ENCODE data around the gene GABRA4.

The GABRA4 gene

GRCh38 chr4:46900082-46900481, 93.3 kb downstream of the GABRA4 start:
- TF ChIP-seq ISL1 (CRISPR knock-in tag; IDR thresholded peaks at IDR 0.05) (no peak), ESRRG (CRISPR knock-in tag; IDR thresholded peaks at IDR 0.05) (no peak), ZFP3 (CRISPR knock-in tag; IDR thresholded peaks at IDR 0.05) (no peak), TOX (CRISPR knock-in tag; IDR thresholded peaks at IDR 0.05; ENCODE audit: borderline replicate concordance) (no peak), CSRNP3 (CRISPR knock-in tag; IDR thresholded peaks at IDR 0.05) (no peak), TCF4 (CRISPR knock-in tag; IDR thresholded peaks at IDR 0.05; ENCODE audit: borderline replicate concordance) (no peak), POU6F1 (CRISPR knock-in tag; IDR thresholded peaks at IDR 0.05; ENCODE audit: borderline replicate concordance, low read depth) (no peak), TSHZ2 (CRISPR knock-in tag; IDR thresholded peaks at IDR 0.05) (no peak), BACH2 (CRISPR knock-in tag; IDR thresholded peaks at IDR 0.05; ENCODE audit: borderline replicate concordance) (no peak), RARB (CRISPR knock-in tag; IDR thresholded peaks at IDR 0.05) (no peak), ZNF70 (CRISPR knock-in tag; IDR thresholded peaks at IDR 0.05) (no peak), ZNF565 (CRISPR knock-in tag; conservative IDR thresholded peaks at IDR 0.05; ENCODE audit: low read depth) (no peak)
- ATAC-seq = no peak

GRCh38 chr4:46894826-46895225, 98.6 kb downstream of the GABRA4 start:
- no peak for TF ChIP-seq CREB5 (CRISPR knock-in tag; IDR thresholded peaks at IDR 0.05; ENCODE audit: low read depth)
- no peak for ATAC-seq

GRCh38 chr4:46890056-46890455, 103.3 kb downstream of the GABRA4 start:
- ATAC-seq = no peak
- TF ChIP-seq BACH2 (CRISPR knock-in tag; IDR thresholded peaks at IDR 0.05; ENCODE audit: borderline replicate concordance) (no peak), PPARA (CRISPR knock-in tag; IDR thresholded peaks at IDR 0.05; ENCODE audit: borderline replicate concordance) (no peak), ZFP3 (CRISPR knock-in tag; IDR thresholded peaks at IDR 0.05) (no peak), SNAI2 (CRISPR knock-in tag; IDR thresholded peaks at IDR 0.05) (no peak), ZNF565 (CRISPR knock-in tag; conservative IDR thresholded peaks at IDR 0.05; ENCODE audit: low read depth) (no peak), PATZ1 (CRISPR knock-in tag; IDR thresholded peaks at IDR 0.05; ENCODE audit: borderline replicate concordance) (no peak), TOX (CRISPR knock-in tag; IDR thresholded peaks at IDR 0.05; ENCODE audit: borderline replicate concordance) (no peak), CSDC2 (CRISPR knock-in tag; IDR thresholded peaks at IDR 0.05) (no peak), ZC3H10 (CRISPR knock-in tag; IDR thresholded peaks at IDR 0.05) (no peak), CREB5 (CRISPR knock-in tag; IDR thresholded peaks at IDR 0.05; ENCODE audit: low read depth) (no peak), ESRRG (CRISPR knock-in tag; IDR thresholded peaks at IDR 0.05) (no peak), ZFP30 (CRISPR knock-in tag; IDR thresholded peaks at IDR 0.05) (no peak), ZNF70 (CRISPR knock-in tag; IDR thresholded peaks at IDR 0.05) (no peak), CSRNP3 (CRISPR knock-in tag; IDR thresholded peaks at IDR 0.05) (no peak), ZNF8 (CRISPR knock-in tag; IDR thresholded peaks at IDR 0.05) (no peak), OSR1 (CRISPR knock-in tag; IDR thresholded peaks at IDR 0.05) (no peak), GLIS3 (CRISPR knock-in tag; IDR thresholded peaks at IDR 0.05) (no peak), ARNTL (CRISPR knock-in tag; IDR thresholded peaks at IDR 0.05; ENCODE audit: borderline replicate concordance, low read depth) (no peak)

Measured in SK-N-SH treated with all-trans-retinoic acid at 6 μM for 48 hours (cell line).